T47D (cell line): Measurements from ENCODE around the gene TAAR1.
A peak's percentile ranks its signal among the peaks of the same experiment; 100 is the strongest.

Source experiments
- DNase-seq, 2 experiments: peaks; one replicate each; pipeline versions ENCODE4 v3.0.0 to v3.0.0-alpha.2; 2011 to 2012; ENCODE audit warnings: low read depth in 1 of 2, low spot score in 1 of 2
- JUND ChIP-seq: IDR thresholded peaks from 2 replicates; pipeline ENCODE4 v1.6.1; 2012; ENCODE audit warnings: low read depth
- in situ Hi-C: cut with HindIII; loops from 2 replicates; pipeline ENCODE4 v1.10.0; 2016; ENCODE audit warnings: low sequenced_read_pairs, low pct_unique_long_range_greater_than_20kb

Gene TAAR1

DNA sequence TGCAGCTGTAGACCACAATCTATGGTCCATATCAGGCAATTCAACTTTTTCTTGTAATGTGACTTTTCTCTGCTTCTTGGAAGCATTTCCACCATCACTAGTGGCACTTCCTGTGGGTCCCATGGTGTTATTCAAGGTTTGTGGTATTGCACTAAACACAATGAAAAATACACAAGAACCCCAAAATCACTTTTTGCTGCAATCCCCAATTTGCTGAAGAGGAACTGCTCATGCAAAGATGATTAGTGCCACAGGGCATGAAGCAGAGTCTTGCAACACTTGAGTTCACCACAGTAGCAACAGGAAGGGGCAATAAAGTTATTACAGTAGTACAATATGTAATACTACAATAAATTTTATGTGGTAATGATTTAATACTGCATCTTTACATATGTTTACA lies 16.8 kb upstream of the TAAR1 start:
- no peak for DNase-seq
- TF ChIP-seq JUND = no peak
- in situ Hi-C loops = no loop called here

DNA sequence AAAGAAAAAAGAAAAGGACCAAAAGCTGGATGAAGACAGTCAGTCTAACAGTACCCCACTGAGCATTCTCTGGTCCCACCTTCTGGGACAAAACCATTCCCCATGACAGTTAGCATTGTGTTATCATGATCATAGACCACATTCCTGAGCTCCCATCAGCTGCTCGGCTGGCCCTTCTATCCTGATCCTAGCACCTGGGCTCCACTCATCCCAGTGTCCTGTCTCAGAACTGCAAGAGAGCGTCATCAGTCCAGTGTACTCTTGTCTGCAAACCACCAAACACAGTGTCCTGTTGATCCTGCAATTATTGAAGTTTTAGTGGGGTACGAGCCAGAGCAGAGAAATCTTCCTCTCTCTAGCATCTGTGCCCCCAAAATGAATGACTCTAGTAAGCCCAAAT lies 16.0 kb upstream of the TAAR1 start:
- in situ Hi-C loops = no loop called here
- no peak for DNase-seq
- no peak for TF ChIP-seq JUND

DNA sequence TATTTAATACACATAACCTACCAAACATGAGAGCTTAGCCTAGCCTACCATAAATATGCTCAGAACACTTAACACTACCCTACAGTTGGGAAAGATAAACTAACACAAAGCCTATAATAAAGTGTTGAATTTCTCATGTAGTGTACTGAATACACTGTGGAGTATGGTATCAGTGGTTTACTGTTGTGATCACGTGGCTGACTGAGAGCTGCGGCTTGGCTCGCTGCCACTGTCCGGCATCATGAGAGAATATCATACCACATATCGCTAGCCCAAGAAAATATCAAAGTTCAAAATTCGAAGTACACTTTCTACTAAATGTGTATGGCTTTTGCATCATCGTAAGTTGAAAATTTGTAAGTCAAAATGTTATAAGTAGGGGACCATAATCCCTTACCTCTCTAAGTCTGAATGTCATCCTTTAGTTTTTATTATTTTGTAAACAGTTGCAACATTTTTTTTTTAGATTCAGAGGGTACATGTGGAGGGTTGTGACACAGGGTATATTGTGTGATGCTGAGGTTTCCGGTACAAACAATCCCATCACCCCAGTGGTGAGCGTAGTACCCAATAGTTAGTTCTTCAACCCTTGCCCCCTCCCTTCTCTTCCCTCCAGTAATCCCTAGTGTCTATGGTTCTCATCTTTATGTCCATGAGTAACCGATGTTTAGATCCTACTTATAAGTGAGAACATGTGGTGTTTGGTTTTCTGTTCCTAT lies 14.6 kb upstream of the TAAR1 start:
- no peak for DNase-seq
- TF ChIP-seq JUND = no peak
- in situ Hi-C loops = no loop called here

DNA sequence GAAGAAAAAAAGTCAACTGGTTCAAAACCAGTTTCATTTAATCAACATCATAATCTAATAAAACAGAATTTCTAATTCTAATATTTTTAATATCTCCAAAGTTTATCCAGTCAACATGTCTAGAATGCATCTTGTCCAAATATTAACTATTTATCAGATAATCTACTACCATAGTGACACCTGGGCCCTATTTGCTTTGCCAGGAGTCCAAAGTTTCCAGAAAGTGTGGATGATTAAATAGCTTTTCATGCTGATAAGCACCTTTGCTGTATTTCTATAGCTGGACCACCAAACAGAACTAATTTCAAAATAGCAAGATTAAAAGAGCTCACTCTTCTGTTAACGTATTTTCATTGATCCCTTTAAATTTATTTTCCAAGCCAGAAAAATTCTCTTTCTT lies 12.3 kb upstream of the TAAR1 start:
- in situ Hi-C loops = no loop called here
- TF ChIP-seq JUND = no peak
- no peak for DNase-seq

DNA sequence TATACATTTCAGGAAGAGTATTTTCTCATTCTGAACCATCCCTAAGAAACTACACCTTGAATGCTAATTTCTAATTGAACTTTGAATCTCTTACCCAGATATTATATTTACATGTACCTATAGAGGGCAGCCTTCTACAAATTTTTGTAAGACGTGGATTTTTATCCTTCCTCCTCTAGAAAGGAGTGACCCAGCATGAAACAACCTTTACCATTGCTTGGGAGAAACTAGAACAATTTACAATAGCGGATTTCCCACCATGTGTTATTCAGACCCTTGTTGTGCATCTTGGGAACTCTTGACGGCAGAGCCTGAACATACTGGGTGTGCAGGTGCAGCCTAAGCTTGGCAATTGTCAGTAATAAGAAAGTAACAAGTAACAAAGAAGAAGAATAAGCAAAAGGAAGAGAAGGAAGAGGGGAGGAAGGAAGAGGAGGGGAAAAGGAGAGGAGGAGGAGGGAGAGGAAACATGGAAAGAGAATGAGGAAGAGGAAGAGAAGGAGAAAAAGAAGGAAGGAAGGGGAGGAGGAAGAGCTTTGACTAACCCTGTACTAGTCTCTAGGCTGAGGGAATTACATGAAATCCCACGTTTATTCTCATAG lies 10.8 kb upstream of the TAAR1 start:
- TF ChIP-seq JUND = no peak
- in situ Hi-C loops = no loop called here
- peak; percentile 11 to 46 for DNase-seq

DNA sequence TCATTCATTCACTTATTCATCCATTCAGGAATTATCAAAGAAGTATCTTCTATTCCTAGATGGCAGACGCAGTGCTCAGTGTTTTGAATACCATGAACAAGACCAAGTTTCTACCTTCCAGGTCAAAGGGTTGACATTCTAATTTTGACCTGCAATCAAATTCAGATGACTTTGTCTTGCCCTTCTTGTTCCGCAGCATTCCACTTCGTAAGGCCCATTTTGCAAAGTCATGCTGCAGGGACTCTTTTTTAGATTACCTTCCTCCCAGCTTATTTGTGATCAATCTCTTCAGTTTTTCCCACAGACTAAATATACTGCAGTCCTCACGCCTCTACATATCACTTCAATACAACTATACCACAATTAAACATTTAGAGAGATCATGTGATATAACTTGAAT lies 7.1 kb upstream of the TAAR1 start:
- in situ Hi-C loops = no loop called here
- no peak for DNase-seq
- TF ChIP-seq JUND = no peak

DNA sequence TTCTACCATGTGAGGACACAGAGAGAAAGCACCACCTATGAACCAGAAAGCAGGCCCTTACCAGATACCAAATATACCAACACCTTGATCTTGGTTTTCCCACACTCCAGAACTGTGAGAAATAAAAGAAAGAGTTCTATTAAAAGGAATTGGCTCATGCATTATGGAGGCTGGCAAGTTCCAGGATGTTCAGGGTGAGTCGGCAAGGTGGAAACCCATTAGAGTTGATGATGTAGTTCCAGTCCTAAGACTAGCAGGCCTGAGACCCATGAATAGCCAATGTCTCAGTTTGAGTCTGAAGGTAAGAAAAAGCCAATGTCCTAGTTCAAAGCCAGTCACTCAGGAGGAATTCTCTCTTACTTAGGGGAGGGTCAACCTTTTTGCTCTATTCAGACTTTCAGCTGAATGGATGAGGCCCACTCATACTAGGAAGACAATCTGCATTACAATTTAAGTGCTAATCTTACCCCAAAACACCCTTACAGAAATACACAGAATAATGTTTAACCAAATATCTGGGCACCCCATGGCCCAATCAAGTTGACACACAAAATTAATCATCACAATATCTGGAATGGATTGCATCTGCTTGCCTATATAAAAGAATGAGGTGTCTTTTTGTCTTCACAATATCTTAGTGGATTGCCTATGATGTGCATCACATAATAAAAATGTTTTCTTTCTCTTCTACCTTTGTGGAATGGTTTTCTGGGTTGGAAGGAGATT lies 5.5 kb upstream of the TAAR1 start:
- TF ChIP-seq JUND = no peak
- in situ Hi-C loops = no loop called here
- no peak for DNase-seq

DNA sequence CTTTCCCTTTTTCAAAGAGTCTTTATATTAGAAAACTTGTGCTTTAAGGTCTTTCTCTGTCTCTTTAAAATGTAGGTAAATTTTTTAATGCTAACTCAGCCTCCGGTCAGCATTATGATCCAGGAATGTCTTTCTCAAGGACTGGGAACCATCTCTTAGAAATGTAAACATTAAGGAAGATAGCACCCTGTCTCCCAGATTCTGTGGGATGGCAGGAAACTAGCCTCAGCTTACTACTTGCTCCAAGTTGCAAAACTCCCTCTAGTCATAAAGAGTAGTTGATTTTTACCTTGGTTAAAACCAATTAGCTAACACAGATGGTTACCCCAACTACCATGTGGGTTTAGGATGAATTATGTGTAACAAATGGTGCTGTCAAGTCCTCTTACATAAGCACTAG lies 4.7 kb upstream of the TAAR1 start:
- no peak for DNase-seq
- TF ChIP-seq JUND = no peak
- in situ Hi-C loops = no loop called here

DNA sequence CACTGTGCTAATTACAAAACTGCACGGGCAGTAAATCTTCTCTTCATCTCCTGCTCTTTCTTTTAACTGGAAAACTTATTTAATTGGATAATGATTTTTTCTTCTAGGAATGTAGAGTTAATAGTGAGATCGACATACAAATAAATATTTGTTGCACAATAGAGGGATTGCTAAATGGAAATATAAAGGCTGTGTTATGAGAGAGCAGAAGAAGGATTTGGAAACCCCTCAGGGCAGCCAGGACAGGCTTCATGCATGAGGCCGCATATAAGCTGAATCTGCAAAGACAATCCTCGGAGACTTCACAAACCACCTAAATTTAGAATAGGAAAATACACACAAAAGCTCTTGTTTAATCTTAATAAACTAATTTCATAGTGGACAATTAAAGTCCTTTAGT lies 2.9 kb upstream of the TAAR1 start:
- DNase-seq = no peak
- in situ Hi-C loops = no loop called here
- no peak for TF ChIP-seq JUND

DNA sequence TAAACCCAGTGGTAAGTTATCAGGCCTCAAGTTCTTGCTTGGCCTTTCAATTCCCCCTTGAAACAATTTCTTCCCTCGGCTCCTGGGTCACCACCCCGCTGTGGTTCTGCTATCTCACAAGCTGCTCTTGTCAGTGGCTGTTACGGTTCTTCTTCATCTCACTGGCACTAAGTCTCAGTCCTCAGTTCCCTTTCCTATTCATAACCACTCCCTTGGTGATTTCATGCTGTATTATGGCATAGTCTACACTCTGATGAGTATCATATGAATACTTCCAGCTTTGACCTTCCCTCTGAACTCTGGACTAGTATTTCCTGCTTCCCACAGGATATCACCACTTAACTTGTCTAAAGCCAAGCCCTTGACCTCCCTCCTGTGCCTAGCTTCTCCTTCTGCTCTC lies 7.9 kb downstream of the TAAR1 start:
- TF ChIP-seq JUND = no peak
- in situ Hi-C loops = no loop called here
- no peak for DNase-seq

DNA sequence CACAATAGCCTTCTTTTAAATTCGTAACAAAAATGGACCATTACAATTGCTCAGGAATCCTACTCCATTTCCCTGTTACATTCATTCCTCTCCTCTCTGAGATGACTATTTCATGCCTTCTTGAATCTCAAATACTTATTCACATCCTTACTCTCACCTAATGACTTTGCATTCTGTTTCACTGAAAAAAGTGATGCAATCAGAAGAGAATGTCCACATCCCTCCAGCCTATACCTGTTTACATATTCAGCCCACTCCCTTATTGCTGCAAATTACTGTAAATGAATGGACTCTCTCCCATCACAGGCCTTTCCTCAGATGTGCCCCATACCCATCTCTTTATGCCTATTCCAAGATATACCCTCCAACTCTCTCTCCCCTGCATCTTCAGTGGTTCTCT lies 8.6 kb downstream of the TAAR1 start:
- in situ Hi-C loops = no loop called here
- TF ChIP-seq JUND = no peak
- DNase-seq = no peak

DNA sequence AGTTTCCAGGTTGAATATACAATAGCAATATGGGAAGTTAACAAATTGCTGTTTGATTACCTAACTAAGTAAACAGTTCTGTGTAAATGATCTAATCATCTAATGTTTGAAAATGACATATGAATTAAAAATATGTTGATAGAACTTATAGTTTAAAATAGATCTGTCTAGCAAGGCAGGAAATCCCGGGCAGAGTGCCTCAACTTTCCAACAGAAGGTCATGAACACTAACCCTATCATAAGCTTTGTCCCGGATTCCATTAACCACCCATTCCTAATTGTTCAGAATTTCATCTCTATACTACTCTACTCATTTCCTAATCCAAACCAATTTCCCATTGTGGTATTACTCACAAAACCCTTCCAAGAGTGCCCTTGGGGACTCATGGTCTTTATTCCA lies 10.2 kb downstream of the TAAR1 start:
- no peak for DNase-seq
- in situ Hi-C loops = no loop called here
- TF ChIP-seq JUND = no peak

DNA sequence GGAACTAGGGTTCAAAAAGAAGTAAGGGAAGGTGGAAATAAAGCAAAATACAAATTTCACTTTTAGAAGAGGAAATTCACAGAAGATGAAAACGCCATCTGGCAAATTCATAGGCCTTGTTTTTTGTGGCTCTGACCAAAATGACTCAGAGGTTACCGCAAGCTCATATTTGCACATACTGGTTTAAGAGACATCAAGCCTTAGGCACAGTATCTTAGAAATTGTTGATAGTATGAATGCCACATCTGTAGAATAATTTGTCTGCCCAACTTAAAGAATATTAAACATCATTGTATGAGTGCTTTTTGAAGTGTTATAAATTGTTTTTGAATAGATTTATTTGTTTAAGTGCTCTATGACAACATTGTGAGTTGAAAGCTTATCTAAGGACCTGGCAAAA lies 10.6 kb downstream of the TAAR1 start:
- no peak for TF ChIP-seq JUND
- in situ Hi-C loops = no loop called here
- no peak for DNase-seq
